Measurements from ENCODE around the gene SMYD3.

Gene SMYD3

DNA sequence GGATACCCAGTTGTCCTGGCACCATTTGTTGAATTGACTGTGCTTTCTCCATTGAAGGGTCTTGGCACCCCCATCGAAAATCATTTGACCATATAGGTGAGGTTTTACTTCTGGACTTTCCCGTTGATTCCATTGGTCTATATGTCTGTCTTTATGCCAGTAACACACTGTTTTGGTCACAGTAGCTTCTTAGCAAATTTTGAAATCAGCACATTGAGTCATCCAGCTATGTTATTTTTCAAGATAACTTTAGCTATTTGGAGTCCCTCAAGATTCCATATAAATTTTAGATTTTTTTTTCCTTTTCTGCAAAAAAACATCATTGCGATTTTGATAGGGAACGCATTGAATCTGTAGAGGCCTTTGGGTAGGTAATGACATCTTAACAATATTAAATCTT, 235.6 kb downstream of the SMYD3 start:
- no peaks in the 10 kb centered on the region for H3K36me3 ChIP-seq (ENCODE audit: insufficient read depth)
- no peak overlapping the region for H2AFZ ChIP-seq (ENCODE audit: low read depth)
- no peaks in the 10 kb centered on the region for H4K20me1 ChIP-seq (ENCODE audit: insufficient read depth)
- no peak overlapping the region for H3K4me2 ChIP-seq
- H3K4me1 ChIP-seq (ENCODE audit: low read depth, poor library complexity, severe bottlenecking) = no peaks in the 10 kb centered on the region
- no peaks in the 10 kb centered on the region for H3K79me2 ChIP-seq (ENCODE audit: insufficient read depth, low read depth)
- no peaks in the 10 kb centered on the region for H3K27me3 ChIP-seq (ENCODE audit: insufficient read depth, low read depth)
- no peak overlapping the region for H3K9ac ChIP-seq
- no peak overlapping the region for H3K4me3 ChIP-seq (IDR thresholded peaks at IDR 0.05; ENCODE audit: insufficient read depth, low read depth, low read length)
- no peak overlapping the region for H3K27ac ChIP-seq
- TF ChIP-seq, protein P1, sequence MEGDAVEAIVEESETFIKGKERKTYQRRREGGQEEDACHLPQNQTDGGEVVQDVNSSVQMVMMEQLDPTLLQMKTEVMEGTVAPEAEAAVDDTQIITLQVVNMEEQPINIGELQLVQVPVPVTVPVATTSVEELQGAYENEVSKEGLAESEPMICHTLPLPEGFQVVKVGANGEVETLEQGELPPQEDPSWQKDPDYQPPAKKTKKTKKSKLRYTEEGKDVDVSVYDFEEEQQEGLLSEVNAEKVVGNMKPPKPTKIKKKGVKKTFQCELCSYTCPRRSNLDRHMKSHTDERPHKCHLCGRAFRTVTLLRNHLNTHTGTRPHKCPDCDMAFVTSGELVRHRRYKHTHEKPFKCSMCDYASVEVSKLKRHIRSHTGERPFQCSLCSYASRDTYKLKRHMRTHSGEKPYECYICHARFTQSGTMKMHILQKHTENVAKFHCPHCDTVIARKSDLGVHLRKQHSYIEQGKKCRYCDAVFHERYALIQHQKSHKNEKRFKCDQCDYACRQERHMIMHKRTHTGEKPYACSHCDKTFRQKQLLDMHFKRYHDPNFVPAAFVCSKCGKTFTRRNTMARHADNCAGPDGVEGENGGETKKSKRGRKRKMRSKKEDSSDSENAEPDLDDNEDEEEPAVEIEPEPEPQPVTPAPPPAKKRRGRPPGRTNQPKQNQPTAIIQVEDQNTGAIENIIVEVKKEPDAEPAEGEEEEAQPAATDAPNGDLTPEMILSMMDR (conservative IDR thresholded peaks at IDR 0.05; ENCODE audit: low read depth, low read length) = no peak

DNA sequence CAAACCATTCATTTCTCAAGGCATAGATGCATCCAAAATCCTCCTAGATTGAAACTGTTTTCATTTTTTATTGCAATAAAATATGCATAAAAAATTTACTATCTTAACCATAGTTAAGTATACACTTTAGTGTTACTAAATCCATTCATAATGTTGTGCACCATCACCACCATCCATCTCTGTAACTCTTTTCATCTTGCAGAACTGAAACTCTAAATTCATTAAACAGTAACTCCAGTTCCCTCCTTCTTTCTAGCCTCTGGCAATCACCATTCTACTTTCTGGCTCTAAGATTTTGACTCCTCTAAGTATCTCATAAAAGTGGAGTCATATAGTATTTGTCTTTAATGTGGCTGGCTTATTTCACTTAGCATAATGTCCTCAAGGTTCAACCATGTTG, 236.8 kb downstream of the SMYD3 start:
- Histone ChIP-seq H3K36me3 (ENCODE audit: insufficient read depth) (no peaks in the 10 kb centered on the region), H3K27ac (no peak overlapping the region), H3K27me3 (ENCODE audit: insufficient read depth, low read depth) (no peaks in the 10 kb centered on the region), H3K4me1 (ENCODE audit: low read depth, poor library complexity, severe bottlenecking) (no peaks in the 10 kb centered on the region), H3K79me2 (ENCODE audit: insufficient read depth, low read depth) (no peaks in the 10 kb centered on the region), H3K9ac (no peak overlapping the region), H3K4me3 (IDR thresholded peaks at IDR 0.05; ENCODE audit: insufficient read depth, low read depth, low read length) (no peak overlapping the region), H3K4me2 (no peak overlapping the region), H4K20me1 (ENCODE audit: insufficient read depth) (no peaks in the 10 kb centered on the region), H2AFZ (ENCODE audit: low read depth) (no peak overlapping the region)
- TF ChIP-seq, protein P1 (conservative IDR thresholded peaks at IDR 0.05; ENCODE audit: low read depth, low read length) = no peak

DNA sequence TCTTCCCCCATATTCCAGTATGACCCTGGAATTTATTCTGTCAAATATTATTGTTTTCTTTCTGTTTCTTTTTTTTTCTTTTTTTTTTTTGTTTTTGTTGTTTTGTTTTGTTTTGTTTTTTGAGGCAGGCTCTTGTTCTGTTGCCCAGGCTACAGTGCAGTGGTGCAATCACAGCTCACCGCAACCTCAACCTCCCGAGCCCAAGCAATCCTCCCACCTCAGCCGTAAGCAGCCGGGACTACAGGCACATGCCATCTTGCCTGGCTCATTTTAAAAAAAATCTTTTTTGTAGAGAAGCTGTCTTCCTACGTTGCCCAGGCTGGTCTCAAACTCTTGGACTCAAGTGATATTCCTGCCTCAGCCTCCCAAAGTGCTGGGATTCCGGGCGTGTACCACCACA, 237.6 kb downstream of the SMYD3 start:
- no peak overlapping the region for H3K4me2 ChIP-seq
- H3K27ac ChIP-seq = no peak overlapping the region
- H3K27me3 ChIP-seq (ENCODE audit: insufficient read depth, low read depth) = no peaks in the 10 kb centered on the region
- TF ChIP-seq, protein P1 (conservative IDR thresholded peaks at IDR 0.05; ENCODE audit: low read depth, low read length) = no peak
- H3K79me2 ChIP-seq (ENCODE audit: insufficient read depth, low read depth) = no peaks in the 10 kb centered on the region
- no peak overlapping the region for H3K4me3 ChIP-seq (IDR thresholded peaks at IDR 0.05; ENCODE audit: insufficient read depth, low read depth, low read length)
- H3K9ac ChIP-seq = no peak overlapping the region
- H3K4me1 ChIP-seq (ENCODE audit: low read depth, poor library complexity, severe bottlenecking) = no peaks in the 10 kb centered on the region
- no peak overlapping the region for H2AFZ ChIP-seq (ENCODE audit: low read depth)
- H3K36me3 ChIP-seq (ENCODE audit: insufficient read depth) = no peaks in the 10 kb centered on the region
- H4K20me1 ChIP-seq (ENCODE audit: insufficient read depth) = no peaks in the 10 kb centered on the region

DNA sequence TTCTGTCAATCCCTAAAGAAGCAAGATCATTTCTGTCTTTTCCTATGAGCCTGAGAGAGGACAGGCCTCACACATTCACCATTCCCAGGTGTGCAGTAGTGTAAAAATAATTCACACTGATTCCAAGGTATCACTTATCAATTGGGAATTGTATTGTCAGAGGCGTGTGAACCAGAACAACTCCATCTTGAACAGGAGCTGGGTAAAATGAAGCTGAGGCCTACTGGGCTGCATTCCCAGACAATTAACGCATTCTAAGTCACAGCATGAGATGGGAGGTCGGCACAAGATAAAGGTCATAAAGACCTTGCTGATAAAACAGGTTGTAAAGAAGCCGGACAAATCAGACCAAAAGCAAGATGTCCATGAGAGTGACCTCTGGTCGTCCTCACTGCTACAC, 239.2 kb downstream of the SMYD3 start:
- TF ChIP-seq, protein P1 (conservative IDR thresholded peaks at IDR 0.05; ENCODE audit: low read depth, low read length) = no peak
- H2AFZ ChIP-seq (ENCODE audit: low read depth) = no peak overlapping the region
- no peak overlapping the region for H3K9ac ChIP-seq
- no peaks in the 10 kb centered on the region for H3K36me3 ChIP-seq (ENCODE audit: insufficient read depth)
- H3K27me3 ChIP-seq (ENCODE audit: insufficient read depth, low read depth) = no peaks in the 10 kb centered on the region
- H3K4me1 ChIP-seq (ENCODE audit: low read depth, poor library complexity, severe bottlenecking) = no peaks in the 10 kb centered on the region
- no peaks in the 10 kb centered on the region for H4K20me1 ChIP-seq (ENCODE audit: insufficient read depth)
- H3K4me2 ChIP-seq = no peak overlapping the region
- H3K4me3 ChIP-seq (IDR thresholded peaks at IDR 0.05; ENCODE audit: insufficient read depth, low read depth, low read length) = no peak overlapping the region
- no peak overlapping the region for H3K27ac ChIP-seq
- no peaks in the 10 kb centered on the region for H3K79me2 ChIP-seq (ENCODE audit: insufficient read depth, low read depth)

DNA sequence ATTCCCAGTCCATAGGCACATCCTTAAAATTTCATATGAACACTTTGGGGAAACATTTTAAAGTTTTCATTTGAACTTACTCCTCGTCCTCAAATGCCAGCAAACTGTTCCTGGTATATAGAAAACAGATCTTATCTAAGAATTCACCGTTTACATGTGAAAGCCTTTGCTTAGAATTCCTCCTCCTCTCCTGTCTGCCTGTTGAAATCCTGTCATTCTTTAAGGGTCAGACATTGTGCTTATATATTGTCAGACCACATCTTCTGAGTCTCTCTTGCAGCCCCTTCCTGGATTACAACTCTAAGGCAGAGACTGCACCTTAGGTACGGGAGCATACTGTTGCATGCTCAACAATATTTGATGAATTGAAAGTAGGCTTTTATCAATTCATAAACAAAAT, 239.7 kb downstream of the SMYD3 start:
- no peak overlapping the region for H3K4me3 ChIP-seq (IDR thresholded peaks at IDR 0.05; ENCODE audit: insufficient read depth, low read depth, low read length)
- H3K4me1 ChIP-seq (ENCODE audit: low read depth, poor library complexity, severe bottlenecking) = no peaks in the 10 kb centered on the region
- no peaks in the 10 kb centered on the region for H3K79me2 ChIP-seq (ENCODE audit: insufficient read depth, low read depth)
- H3K9ac ChIP-seq = no peak overlapping the region
- no peak overlapping the region for H3K4me2 ChIP-seq
- no peaks in the 10 kb centered on the region for H3K27me3 ChIP-seq (ENCODE audit: insufficient read depth, low read depth)
- no peaks in the 10 kb centered on the region for H4K20me1 ChIP-seq (ENCODE audit: insufficient read depth)
- no peaks in the 10 kb centered on the region for H3K36me3 ChIP-seq (ENCODE audit: insufficient read depth)
- H3K27ac ChIP-seq = no peak overlapping the region
- TF ChIP-seq, protein P1 (conservative IDR thresholded peaks at IDR 0.05; ENCODE audit: low read depth, low read length) = no peak
- H2AFZ ChIP-seq (ENCODE audit: low read depth) = no peak overlapping the region
